ENCODE data around the gene SORCS2.
"Not testable (repeated sequence)": the region's sequence is repeated elsewhere in the genome, so short reads cannot be mapped to it uniquely, and the experiment has no call there.

SORCS2 gene

DNA sequence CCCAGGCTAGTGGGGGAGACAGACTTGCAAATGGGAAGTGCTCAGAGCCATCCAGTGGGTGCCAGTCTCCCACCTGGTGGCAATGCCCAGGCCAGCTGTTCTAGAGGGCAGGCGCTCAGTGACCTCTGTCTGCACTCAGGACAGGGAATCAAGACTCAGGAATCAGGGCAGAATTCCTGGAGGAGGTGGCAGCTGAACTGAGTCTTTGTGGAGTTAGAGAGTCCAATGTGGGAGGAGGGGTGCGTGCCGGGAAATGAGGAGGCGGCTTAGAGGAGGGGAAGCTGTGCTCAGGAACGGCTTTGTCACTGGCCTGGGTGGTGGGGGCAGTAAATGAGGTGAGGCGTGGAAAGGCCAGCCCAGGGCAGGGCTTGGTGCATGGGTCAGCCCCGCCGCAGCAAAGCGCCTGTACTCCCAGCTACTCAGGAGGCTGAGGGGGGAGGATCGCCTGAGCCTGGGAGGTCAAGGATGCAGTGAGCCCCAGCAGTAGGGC lies 31.3 kb upstream of the SORCS2 start:
- DNase-seq: no peak

DNA sequence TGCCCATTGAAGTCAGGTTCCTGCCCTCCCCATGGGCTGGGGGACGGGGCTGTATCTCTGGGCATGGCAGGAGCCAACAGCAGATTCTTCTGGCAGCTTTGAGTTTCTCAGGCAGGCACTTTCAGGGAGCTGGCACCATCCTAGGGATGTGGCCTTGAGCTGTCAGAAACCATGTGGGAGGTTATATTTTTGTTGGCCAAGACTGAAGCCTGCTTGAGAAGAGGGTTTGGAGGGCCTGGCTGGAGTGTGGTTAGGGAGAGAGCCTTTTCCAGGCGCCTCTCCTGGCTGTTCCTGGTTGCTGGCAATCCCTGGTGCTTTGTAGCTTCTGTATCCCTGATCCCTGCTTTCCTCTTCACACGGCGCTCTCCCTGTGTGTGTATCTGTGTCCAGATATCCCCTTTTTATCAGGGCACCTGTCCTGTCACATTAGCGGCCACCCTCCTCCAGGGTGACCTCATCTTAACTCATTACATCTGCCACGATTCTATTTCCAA lies 30.6 kb upstream of the SORCS2 start:
- DNase-seq: no peak

DNA sequence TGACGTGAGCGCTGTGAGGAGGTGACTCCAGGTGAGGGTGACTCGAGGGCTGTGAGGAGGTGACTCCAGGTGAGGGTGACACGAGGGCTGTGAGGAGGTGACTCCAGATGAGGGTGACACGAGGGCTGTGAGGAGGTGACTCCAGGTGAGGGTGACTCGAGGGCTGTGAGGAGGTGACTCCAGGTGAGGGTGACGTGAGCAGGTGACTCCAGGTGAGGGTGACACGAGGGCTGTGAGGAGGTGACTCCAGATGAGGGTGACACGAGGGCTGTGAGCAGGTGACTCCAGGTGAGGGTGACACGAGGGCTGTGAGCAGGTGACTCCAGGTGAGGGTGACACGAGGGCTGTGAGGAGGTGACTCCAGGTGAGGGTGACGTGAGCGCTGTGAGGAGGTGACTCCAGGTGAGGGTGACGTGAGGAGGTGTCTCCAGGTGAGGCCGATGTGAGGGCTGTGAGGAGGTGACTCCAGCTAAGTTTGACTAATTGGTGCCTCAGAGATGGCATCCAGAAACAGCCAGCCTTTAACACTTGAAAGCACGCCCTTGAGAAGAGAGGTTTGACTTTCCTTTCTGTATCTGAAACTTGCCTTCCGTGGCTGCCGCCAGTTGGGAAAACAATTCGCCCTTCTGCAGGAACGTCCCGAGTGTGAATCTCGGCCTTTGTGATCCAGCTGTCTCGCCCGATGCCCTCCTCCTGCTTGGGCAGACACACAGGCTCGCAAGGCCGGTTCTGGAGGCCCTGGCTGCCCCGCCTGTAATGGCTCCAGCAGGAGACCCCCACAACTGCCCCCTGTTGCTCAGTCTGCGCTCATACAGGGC lies 27.1 kb upstream of the SORCS2 start:
- DNase-seq: not testable (repeated sequence)

DNA sequence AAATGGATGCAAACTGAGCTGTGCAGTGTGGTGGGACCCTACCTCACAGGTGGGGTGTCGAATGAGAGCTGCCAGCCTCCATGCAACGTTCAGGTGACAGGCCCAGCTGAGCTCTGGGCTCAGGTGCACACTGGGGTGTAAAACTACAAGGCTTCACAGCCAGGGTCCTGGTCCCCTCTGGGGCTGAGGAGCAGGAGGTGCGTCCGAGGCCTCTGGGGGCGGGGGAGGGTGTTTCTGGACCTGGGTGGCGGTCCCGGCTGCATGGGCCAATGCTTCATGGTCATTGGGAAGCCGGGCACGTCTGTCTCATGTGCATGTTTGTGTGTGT lies 26.5 kb upstream of the SORCS2 start:
- DNase-seq: no peak

DNA sequence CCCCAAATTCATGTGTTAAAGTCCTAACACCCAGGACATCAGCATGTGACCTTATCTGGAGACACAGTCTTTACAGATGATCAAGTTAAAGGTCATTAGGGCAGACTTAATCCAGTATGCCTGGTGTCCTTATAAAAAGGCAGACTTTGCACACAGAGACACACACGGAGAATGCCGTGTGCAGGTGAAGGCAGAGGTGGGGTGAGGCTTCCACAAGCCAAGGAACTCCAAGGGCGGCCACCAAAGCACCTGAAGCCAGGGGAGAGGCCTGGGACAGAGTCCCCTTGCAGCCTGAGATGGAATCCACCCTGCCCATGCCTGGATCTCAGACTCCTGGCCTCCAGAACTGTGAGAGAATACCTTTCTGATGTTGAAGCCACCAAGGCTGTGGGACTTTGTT lies 26.1 kb upstream of the SORCS2 start:
- no peak for DNase-seq

DNA sequence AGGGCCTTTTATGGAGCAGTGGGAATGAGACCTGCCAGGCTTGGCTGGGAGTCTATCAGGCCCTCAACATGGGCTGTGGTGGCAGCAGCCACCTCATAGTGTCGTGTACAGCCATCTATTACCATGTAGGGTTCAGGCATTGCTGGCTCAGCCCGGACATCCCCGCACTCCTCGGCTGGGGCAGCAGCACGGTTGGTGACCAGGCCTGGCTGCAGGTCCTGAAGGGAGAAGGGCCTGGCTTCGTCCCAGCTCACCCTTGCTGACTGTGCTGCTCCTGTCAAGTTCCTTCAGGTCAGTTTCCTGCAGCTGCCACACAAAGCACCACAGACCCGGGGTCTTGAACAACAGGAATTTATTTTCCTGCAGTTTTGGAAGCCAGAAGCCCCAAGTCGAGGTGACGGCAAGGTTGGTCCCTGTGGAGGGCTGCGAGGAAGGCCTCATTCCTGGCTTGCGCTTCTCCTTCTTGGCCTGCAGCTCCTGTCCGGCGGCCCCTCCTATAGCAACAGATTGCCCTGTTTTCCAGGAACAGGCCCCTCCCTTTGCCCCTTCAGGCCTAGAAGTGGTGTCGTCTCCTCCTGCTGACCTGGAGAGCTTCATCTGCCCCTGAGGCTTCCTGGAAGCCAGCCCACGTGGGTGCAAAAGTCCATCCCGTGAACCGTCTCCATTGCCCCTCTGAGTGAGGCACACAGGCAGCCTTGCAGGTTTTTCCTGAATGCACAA lies 25.2 kb upstream of the SORCS2 start:
- DNase-seq: no peak

DNA sequence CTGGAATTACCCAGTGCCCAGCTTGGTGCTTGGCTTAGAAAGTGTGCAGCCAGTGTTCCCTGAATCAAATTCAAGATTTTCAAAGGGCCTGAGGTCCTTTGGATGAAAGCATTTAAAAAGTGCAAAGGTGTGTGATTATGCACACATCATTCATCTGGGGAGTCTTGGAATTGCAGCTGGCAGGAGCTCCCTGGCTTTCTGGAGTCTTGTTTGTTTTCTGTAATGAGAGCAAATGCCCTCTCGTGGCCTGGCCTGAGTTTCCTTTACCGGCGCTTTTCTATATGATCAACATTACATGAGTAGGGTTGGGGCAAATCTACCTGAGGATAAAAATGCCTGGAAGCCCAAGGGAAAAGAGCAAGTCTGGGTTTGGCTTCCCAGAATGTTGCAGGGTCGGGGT lies 24.6 kb upstream of the SORCS2 start:
- no peak for DNase-seq

DNA sequence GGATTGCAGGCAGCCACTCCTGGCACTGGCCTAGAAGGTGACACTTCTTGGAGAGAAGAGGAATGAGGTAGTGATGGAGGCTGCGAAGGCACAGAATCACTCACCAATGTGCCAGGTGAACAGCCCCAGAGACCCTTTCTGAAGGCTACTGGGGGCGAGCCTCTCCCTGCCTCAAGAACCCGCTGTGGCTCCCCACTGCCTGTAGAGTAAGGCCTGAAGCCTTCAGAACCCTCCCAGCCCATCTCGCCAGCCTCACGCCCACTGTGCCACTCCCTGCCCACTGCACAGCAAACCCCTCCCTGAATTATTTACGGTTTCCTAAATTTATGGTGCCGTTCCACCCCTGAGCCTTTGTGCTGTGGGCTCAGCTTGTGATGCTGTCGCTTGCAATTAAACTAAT lies 24.2 kb upstream of the SORCS2 start:
- DNase-seq: no peak

DNA sequence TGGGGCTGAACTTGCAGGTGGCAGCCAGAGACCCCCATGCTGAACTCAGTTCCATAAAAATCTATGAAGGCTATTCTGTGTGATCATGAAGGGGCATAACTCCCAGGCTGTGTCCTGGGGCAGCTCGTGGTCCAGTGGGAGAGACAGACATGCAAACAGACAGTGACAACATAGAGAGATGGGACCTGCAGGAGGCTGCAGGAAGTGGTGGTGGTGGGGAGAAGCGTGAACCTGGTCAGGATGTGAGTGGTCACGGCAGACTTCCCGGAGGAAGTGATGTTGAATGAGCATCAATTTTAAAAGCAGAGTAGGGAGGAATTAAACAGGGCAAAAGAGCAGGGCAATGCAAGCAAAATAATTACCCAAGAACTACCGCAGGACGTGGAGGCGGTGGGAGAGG lies 23.2 kb upstream of the SORCS2 start:
- no peak for DNase-seq

DNA sequence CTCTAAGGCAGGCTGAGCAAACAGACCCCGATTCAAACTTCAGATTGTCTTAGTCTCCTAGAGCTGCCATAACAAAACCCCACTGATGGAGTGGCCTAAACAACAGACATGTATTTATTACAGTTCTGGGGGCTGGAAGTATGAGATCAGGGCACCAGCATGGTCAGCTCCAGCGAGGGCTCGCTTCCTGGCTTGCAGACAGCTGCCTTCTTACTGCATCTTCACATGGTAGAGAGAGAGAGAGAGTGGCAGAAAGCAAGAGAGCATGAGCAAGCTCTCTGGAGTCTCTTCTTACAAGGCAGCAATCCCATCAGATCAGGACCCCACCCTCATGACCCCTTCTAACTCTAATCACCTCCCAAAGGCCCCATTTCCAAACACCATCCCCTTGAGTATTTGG lies 22.3 kb upstream of the SORCS2 start:
- no peak for DNase-seq

DNA sequence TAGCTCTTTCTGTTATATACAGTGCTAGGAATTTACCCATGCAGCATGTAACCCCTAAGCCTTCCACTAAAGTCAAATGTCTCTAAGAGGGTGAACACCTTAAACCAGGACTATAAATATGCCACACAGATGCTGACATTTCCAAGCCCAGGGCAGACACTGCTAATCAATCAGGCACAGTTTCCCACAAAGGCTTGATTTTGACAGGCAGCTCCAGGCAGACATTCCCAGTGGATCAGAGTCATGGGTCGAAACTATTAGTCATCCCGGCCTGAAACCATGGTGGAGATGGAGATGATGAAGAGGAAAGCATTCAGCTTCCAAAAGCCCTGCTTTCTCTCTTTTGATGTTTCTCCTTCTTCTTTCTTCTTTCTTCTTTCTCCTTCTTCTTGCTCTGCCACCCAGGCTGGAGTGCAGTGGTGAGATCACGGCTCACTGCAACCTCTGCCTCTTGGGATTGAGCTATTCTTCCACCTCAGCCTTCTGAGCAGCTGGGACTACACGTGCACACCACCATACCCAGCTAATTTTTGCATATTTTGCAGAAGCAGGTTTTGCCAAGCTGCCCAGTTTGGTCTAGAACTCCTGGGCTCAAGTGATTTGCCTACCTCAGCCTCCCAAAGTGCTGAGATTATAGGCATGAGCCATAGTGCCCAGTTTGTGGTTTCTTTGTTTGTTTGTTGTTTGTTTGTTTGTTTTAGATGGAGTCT lies 21.0 kb upstream of the SORCS2 start:
- no peak for DNase-seq

DNA sequence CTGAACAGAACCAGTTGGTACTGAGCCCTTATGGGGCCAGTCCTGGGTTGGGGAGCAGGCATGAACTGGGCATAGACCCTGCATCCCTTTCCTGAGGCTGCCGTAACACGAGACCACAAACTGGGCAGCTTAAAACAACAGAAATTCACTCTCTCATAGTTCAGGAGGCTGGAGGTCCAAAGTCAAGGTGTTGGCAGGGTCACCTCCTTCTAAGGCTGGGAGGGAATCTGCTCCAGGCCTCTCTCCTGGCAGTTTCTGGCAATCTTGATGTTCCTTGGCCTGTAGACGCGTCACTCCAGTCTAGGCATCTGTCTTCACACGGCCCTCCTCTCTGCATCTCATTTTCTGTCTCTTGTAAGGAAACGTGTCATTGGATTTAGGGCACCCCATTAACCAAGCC lies 19.8 kb upstream of the SORCS2 start:
- DNase-seq: no peak

DNA sequence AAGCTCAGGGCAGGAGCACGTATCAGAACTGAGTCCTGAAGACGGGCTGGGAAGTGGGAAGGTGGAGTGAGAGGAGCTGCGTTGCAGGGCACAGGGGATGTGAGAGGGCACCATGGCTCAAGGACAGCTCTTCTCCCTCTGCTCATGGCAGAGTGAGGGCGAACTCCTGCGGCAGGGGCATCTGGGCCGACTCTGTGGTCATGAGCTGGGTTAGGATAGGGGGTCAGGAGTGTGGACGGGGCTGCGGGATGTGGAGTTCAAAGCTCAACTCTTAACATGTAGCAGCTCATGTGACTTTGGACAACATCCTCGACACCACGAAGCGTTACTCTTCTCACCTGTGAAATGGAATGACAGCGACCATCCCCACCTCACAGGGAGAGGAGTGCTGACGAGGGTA lies 19.4 kb upstream of the SORCS2 start:
- no peak for DNase-seq

DNA sequence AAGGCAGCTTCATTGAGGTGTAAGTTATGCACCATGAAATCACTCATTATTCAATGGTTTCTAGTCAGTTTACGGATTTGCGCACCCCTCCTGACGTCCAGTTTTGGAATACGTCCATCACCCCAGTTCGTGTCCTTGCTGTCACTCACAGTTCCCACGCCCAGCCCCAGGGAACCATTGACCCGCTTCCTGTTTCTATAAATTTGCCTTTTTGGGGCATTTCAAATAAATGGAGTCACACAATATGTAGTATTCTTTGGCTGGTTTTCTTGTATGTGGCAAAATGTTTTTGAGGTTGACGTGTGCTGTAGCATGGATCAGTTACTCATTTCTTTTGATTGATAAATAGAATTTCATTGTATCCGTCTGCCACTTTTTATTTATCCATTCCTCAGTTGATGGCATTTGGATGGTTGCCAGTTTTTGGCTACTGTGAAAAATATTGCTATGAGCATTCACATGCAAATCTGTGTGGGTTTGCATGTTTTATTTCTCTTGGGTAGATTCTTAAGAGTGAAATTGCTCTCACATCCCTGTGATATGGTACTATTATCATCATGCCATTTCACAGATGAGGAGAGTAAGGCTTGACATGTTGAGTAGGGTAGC lies 18.4 kb upstream of the SORCS2 start:
- DNase-seq: no peak

DNA sequence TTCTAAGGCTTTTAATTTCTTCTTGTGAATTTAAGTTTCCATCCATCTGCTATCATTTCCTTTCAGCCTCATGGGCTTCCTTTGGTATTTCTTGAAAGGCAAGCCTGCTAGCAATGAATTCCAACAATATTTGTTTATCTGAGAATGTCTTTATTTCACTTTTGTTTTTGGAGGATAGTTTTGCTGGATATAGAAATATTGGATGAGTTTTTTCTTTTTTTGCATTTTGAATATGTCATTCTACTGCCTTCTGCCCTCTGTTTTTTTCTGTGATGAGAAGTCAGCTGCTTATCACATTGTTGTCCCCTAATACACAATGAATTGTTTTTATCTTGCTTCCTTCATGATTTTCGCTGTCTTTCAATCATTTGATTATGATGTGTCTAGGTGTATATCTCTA lies 13.2 kb upstream of the SORCS2 start:
- DNase-seq: no peak

DNA sequence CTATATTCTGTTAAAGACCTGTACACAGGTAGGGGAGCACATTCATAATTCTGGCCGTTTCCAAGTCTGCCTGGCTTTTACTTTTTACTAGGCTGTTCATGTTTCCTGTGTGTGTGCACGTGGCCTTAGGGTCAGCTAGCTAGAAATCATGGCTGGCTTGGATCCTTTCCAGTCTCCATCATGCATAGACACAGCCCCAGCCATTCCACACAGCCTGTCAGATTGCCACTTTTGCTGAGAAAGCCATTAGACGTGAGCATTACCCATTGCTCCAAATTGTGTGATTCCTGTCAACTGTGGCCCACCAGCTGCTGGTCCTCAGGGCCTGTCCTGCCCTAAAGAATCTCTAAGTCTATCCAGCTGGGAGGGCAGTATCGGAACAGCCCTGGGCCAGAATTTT lies 11.4 kb upstream of the SORCS2 start:
- no peak for DNase-seq

DNA sequence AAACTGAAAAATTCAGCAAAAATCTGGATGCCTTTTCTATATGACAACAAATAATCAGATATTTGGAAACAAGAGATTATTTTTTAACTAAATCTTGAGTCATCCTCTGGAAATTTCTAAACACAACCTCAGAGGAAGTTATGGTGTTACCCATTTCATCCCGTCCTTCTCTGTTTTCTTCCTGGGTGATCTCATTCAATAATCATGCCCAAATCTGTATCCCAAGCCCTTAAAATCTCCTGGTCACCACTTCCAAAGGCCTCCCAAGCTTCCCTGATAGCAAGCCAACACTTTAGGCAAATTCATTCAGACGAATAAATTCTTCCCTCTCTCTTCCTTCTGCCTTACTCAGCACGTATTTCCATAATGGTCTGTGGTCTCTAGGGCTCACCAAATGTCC lies 9.7 kb upstream of the SORCS2 start:
- no peak for DNase-seq

DNA sequence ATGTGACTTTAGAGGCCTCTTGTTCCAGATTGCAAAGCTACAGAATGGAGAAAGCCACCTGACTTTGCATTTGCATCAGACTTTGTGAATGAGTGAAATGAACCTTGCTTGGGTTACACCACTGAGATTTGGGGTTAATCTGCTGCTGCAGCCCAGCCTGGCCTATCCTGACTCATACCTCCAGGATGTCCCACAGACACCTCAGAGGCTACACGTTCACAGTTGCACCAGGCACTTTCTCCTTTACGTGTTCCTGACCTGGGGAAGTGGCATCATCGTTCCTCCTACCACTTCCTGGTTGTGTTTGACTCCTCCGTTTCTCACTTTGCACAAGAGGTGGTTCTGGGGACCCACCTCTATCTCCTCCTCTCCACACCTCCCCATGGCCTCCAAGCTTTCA lies 9.2 kb upstream of the SORCS2 start:
- DNase-seq: no peak

DNA sequence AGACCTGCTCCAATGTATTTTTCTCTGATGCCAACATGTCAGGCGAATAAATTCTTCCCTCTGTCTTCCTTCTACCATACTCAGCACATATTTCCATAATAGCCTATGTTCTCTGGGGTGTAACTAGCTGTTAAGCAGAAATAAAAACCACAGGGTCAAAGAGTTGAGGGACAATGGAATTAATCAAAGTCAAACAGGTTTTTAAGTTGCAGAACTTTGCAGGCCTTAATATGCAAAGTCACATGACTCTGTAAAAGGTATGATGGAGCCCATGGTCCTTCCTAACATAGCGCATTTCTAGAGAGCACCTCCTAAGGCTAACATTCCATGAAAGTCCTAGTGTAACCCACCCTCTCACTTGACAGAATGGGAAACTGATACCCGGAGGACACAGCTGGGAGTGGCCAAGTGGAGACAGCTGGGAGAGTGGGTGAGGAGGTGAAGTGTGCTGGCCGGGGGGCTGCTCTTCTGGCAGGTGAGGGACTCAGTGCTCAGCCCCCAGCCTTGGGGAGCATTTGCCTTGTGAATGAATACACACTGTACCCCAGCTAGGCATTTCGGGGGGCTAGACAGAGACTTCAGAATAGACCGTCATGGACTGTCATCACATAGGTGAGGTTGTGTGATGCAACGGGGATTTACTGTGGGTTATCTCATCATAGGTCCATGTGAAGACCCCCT lies 8.4 kb upstream of the SORCS2 start:
- no peak for DNase-seq

DNA sequence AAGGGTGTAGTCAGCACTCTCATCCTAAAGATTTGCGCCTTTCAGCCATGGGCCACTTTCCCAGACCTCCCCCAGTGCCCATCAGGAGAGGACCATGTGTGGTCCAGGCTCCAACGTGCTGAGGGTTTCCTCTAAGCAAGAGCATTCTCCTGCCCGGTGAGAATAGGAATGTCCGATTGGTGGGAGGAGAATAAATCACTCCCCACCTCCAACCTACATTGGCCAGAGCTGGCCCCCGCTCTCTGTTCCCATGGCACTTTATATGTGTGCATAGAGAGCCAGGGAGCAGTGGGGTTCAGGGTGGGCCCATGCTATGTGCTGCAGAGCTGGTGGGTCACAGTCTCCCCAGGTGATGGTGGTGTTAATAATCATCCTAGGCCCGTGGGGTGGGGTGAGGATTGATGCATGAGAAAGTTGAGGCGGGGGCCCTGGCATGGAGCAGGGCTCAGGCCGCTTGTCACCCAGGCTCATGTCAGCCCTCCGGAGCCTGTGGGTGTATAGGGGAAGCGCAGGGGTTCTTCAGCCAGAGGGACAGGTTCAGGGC lies 6.8 kb upstream of the SORCS2 start:
- DNase-seq: no peak

DNA sequence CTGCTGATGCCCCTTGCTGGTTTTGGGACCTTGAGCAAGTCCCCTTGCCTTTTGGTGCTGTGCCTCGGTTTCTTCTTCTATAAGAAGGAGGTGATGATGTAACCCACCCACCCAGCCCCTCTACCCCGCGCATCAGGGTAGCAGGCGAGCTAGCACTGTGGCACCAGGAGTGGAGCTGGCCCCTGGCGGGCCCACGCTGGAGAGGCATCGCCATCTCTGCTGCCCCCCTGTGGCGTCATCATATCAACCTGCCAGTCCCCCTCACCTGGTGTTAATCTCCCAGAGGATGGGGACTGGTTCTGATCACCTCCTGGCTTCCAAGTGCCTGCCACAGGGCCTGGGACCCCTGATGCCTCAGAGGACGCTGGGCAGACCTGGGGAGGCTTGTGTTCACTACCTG lies 6.3 kb upstream of the SORCS2 start:
- DNase-seq: no peak

DNA sequence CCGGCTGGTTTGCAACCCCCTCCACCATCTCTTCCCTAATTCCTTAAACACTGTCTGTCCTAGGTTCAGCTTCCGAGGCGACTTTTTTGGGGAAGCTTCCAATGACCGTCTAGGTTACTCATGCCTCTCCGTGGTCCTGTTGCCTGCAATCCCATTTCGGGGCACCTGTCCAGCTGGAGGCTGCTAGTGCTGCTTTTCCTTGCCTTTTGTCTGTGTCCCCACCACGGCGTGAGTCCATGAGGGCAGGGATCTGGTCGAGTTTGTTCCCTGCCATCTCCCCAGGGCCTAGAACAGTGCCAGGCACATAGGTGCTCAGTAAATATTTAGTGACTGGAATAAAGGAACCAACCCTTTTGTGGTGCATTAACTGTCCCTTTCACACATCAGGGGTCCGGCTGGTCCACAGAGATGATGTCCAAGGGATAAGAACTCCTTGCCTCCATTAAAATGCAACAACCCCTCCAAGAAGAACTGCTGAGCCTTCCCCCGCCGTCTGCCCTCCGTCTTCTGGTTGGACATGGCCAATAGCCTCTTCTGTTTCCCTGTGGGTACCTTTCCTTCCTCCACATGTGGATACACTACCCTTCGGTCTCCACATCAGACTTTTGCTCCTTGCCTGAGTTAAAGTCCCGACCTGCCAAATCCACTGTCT lies 5.7 kb upstream of the SORCS2 start:
- DNase-seq: no peak
